OCI-LY1 (cell line): ENCODE measurements around the gene SEC62.

Experiments
- H2AFZ ChIP-seq: fragments of 200-600 bp; sonication (generic), shearing (Covaris generic); 2 replicates; pipeline ENCODE4 v1.6.0; 2014; ENCODE audit warnings: antibody characterized with exemption, mild to moderate bottlenecking, low read length
- H3F3A ChIP-seq: fragments of 200-600 bp; sonication (generic), shearing (Covaris generic); 2 replicates; pipeline ENCODE4 v1.6.0; 2014; ENCODE audit warnings: mild to moderate bottlenecking, antibody characterized with exemption, low read length, moderate library complexity; ENCODE audit not compliant: insufficient read depth
- H3K27ac ChIP-seq: fragments of 200-600 bp; sonication (generic); 2 replicates; pipeline ENCODE4 v1.5.1; 2014; ENCODE audit warnings: low read length, mixed run types, mild to moderate bottlenecking, low read depth; ENCODE audit not compliant: poor library complexity, severe bottlenecking
- H3K27me3 ChIP-seq: fragments of 200-600 bp; sonication (generic); 2 replicates; pipeline ENCODE4 v1.6.0; 2014; ENCODE audit warnings: antibody characterized with exemption, mild to moderate bottlenecking, low read length, moderate library complexity; ENCODE audit not compliant: insufficient read depth
- H3K36me3 ChIP-seq: fragments of 200-600 bp; sonication (generic); 2 replicates; pipeline ENCODE4 v1.6.1; 2014; ENCODE audit warnings: mild to moderate bottlenecking, antibody characterized with exemption, low read length, moderate library complexity, mixed read lengths; ENCODE audit not compliant: insufficient read depth
- H3K4me1 ChIP-seq: fragments of 200-600 bp; sonication (generic); 2 replicates; pipeline ENCODE4 v1.5.1; 2014; ENCODE audit warnings: mild to moderate bottlenecking, low read length, moderate library complexity; ENCODE audit not compliant: insufficient read depth, severe bottlenecking
- H3K4me2 ChIP-seq: fragments of 200-600 bp; sonication (generic), shearing (Covaris generic); 2 replicates; pipeline ENCODE4 v1.6.1; 2014; ENCODE audit warnings: low read length
- H3K4me3 ChIP-seq: fragments of 200-600 bp; sonication (generic); 2 replicates; pipeline ENCODE4 v1.5.1; 2014; ENCODE audit warnings: low read length, low read depth, mild to moderate bottlenecking, mixed read lengths; ENCODE audit not compliant: poor library complexity, severe bottlenecking
- H3K79me2 ChIP-seq: fragments of 200-600 bp; shearing (Covaris generic); 2 replicates; pipeline ENCODE4 v1.6.1; 2016; ENCODE audit warnings: mixed run types, low read length, mixed read lengths; ENCODE audit not compliant: insufficient read depth
- H3K9ac ChIP-seq: fragments of 200-600 bp; sonication (generic), shearing (Covaris generic); 2 replicates; pipeline ENCODE4 v1.6.1; 2014; ENCODE audit warnings: mild to moderate bottlenecking, low read length, mixed read lengths
- H3K9me2 ChIP-seq: fragments of 200-600 bp; sonication (generic), shearing (Covaris generic); 2 replicates; pipeline ENCODE4 v1.6.1; 2014; ENCODE audit warnings: low read depth, mild to moderate bottlenecking, low read length, mixed read lengths
- H3K9me3 ChIP-seq: fragments of 200-600 bp; shearing (Covaris generic); 2 replicates; pipeline ENCODE4 v1.6.1; 2014; ENCODE audit warnings: low read length, mixed read lengths
- H4K20me1 ChIP-seq: fragments of 200-600 bp; sonication (generic), shearing (Covaris generic); 2 replicates; pipeline ENCODE4 v1.6.0; 2016; ENCODE audit warnings: mild to moderate bottlenecking, low read length; ENCODE audit not compliant: insufficient read depth
- CTCF ChIP-seq: fragments of 200-600 bp; sonication (generic), shearing (Covaris generic); IDR thresholded peaks from 2 replicates; pipeline ENCODE4 v1.5.1; 2017; ENCODE audit warnings: mild to moderate bottlenecking, antibody characterized with exemption, low read length, moderate library complexity, mixed read lengths
- EZH2 ChIP-seq: fragments of 200-600 bp; sonication (generic), shearing (Covaris generic); IDR thresholded peaks from 2 replicates; pipeline ENCODE4 v1.8.0; 2017; ENCODE audit warnings: borderline replicate concordance, mixed run types, mild to moderate bottlenecking, antibody characterized with exemption, low read length, moderate library complexity, mixed read lengths

SEC62 gene

GRCh38 chr3:170038434-170039110, 72.0 kb downstream of the SEC62 start:
- H3K36me3 ChIP-seq: no peaks in the 10 kb centered on the region
- peak overlapping the region; percentile 71 for H3K9ac ChIP-seq
- H3K4me3 ChIP-seq: peak overlapping the region; percentile 75
- 0 out of 2 replicates have a peak overlapping the region, but pooled peaks have one; percentile 26 for H2AFZ ChIP-seq
- H3K27ac ChIP-seq: peak overlapping the region; percentile 55
- H3K79me2 ChIP-seq: no peaks in the 10 kb centered on the region
- H3F3A ChIP-seq: 0 out of 2 replicates have a peak, but pooled peaks cover 4% of the 10 kb centered on the region
- peak overlapping the region; percentile 90 for H3K4me2 ChIP-seq
- no peaks in the 10 kb centered on the region for H3K9me3 ChIP-seq
- peaks cover 43% of the 10 kb centered on the region for H3K4me1 ChIP-seq
- H3K9me2 ChIP-seq: no peaks in the 10 kb centered on the region
- TF ChIP-seq EZH2: no peak
- TF ChIP-seq CTCF: peak; percentile 76
- no peaks in the 10 kb centered on the region for H4K20me1 ChIP-seq
- no peaks in the 10 kb centered on the region for H3K27me3 ChIP-seq

GRCh38 chr3:170040418-170040817, 73.8 kb downstream of the SEC62 start:
- Histone ChIP-seq H4K20me1 (no peaks in the 10 kb centered on the region), H3K4me3 (peak overlapping the region; percentile 75), H3K27ac (peak overlapping the region; percentile 54), H3K79me2 (no peaks in the 10 kb centered on the region), H3K9me3 (no peaks in the 10 kb centered on the region), H3K27me3 (no peaks in the 10 kb centered on the region), H3F3A (no peaks in the 10 kb centered on the region), H3K4me2 (peak overlapping the region; percentile 90), H3K9ac (peak overlapping the region; percentile 5; the same call in 1 of the 2 replicates), H3K4me1 (peaks cover 57% of the 10 kb centered on the region), H3K36me3 (no peaks in the 10 kb centered on the region), H2AFZ (no peak overlapping the region), H3K9me2 (no peaks in the 10 kb centered on the region)
- TF ChIP-seq EZH2: no peak
- TF ChIP-seq CTCF: no peak

GRCh38 chr3:170043506-170043905, 76.9 kb downstream of the SEC62 start:
- H3K4me3 ChIP-seq: no peak overlapping the region
- no peaks in the 10 kb centered on the region for H3K36me3 ChIP-seq
- H3K4me2 ChIP-seq: no peak overlapping the region
- peak overlapping the region; percentile 31 for H3K27ac ChIP-seq
- no peak overlapping the region for H3K9ac ChIP-seq
- peaks cover 67% of the 10 kb centered on the region for H3K4me1 ChIP-seq
- TF ChIP-seq EZH2: no peak
- no peak for TF ChIP-seq CTCF
- no peaks in the 10 kb centered on the region for H3K27me3 ChIP-seq
- no peaks in the 10 kb centered on the region for H3K9me2 ChIP-seq
- no peak overlapping the region for H2AFZ ChIP-seq
- H4K20me1 ChIP-seq: no peaks in the 10 kb centered on the region
- no peaks in the 10 kb centered on the region for H3F3A ChIP-seq
- no peaks in the 10 kb centered on the region for H3K9me3 ChIP-seq
- H3K79me2 ChIP-seq: no peaks in the 10 kb centered on the region
